ENCODE results near the gene IRAK2. TPM values are rescaled to one million over a fixed set of nuclear protein-coding genes. Genes with fewer than 3 reads are reported as not detected.
A peak's percentile ranks its signal among the peaks of the same experiment; 100 is the strongest.

Gene IRAK2
- total and polyA plus RNA-seq, 3 experiments from 2014 or later = 5.0 to 10.3 (median 5.1) TPM

GRCh38 chr3:10253731-10254130, 89.0 kb downstream of the IRAK2 start:
- Mint-ChIP-seq H3K36me3 (peaks cover 7 to 76% (median 8%) of the 10 kb centered on the region in 3 donors), H3K27me3 (no peaks in the 10 kb centered on the region), H3K27ac (peak overlapping the region in 6 of 8 donors; percentile 50 to 81 (median 72)), H3K4me3 (peak overlapping the region in 4 of 7 donors; percentile 8 to 37 (median 29)), H3K4me1 (peaks cover 67 to 89% (median 74%) of the 10 kb centered on the region in 3 donors), H3K9me3 (no peaks in the 10 kb centered on the region)
- Histone ChIP-seq H3K27me3 (ENCODE audit: insufficient read depth, low read length, poor library complexity, severe bottlenecking) (no peaks in the 10 kb centered on the region), H3K27ac (ENCODE audit: low read depth, low read length) (no peak overlapping the region), H3K4me3 (ENCODE audit: low read length) (no peak overlapping the region), H3K9me3 (ENCODE audit: low read length) (no peaks in the 10 kb centered on the region), H3K36me3 (ENCODE audit: insufficient read depth, low read length) (peaks cover 15% of the 10 kb centered on the region), H3K4me1 (ENCODE audit: insufficient read depth, low read length) (peaks cover 44% of the 10 kb centered on the region)
- POLR2A ChIA-PET = no interaction called here
- DNase-seq = no peak
- CTCF ChIA-PET = interaction anchor here (2.2 kb wide), 1 partner anchor 9 kb away, joined by 11 read pairs; no protein-coding TSS in a partner anchor

- peak overlapping the region in 7 of 8 donors; percentile 48 to 93 (median 70) for H3K27ac Mint-ChIP-seq
- Histone ChIP-seq H3K4me1 (ENCODE audit: insufficient read depth, low read length) (peaks cover 29% of the 10 kb centered on the region), H3K9me3 (ENCODE audit: low read length) (no peaks in the 10 kb centered on the region), H3K36me3 (ENCODE audit: insufficient read depth, low read length) (peaks cover 24% of the 10 kb centered on the region), H3K4me3 (ENCODE audit: low read length) (no peak overlapping the region), H3K27ac (ENCODE audit: low read depth, low read length) (no peak overlapping the region), H3K27me3 (ENCODE audit: insufficient read depth, low read length, poor library complexity, severe bottlenecking) (no peaks in the 10 kb centered on the region)
- peaks cover 7 to 78% (median 19%) of the 10 kb centered on the region in 3 donors for H3K36me3 Mint-ChIP-seq
- peaks cover 65 to 92% (median 79%) of the 10 kb centered on the region in 3 donors for H3K4me1 Mint-ChIP-seq
- H3K9me3 Mint-ChIP-seq = no peaks in the 10 kb centered on the region
- CTCF ChIA-PET = interaction anchor here (1.2 to 1.3 kb wide), 2 partner anchors 10 to 91 kb away, joined by 3 to 4 read pairs; partner anchors contain the start of gene IRAK2
- H3K27me3 Mint-ChIP-seq = no peaks in the 10 kb centered on the region
- POLR2A ChIA-PET = interaction anchor here (0.6 kb wide), 1 partner anchor 83 kb away, joined by 8 read pairs; no protein-coding TSS in a partner anchor
- no peak overlapping the region for H3K4me3 Mint-ChIP-seq
- no peak for DNase-seq
Observed at GRCh38 chr3:10255835-10256234, 91.1 kb downstream of the IRAK2 start.

GRCh38 chr3:10259036-10259435, 94.3 kb downstream of the IRAK2 start:
- no peak overlapping the region for H3K4me3 ChIP-seq (ENCODE audit: low read length)
- H3K27ac ChIP-seq (ENCODE audit: low read depth, low read length) = no peak overlapping the region
- Mint-ChIP-seq H3K36me3 (peaks cover 4 to 83% (median 26%) of the 10 kb centered on the region in 3 donors), H3K9me3 (no peaks in the 10 kb centered on the region), H3K4me1 (peaks cover 74 to 90% (median 80%) of the 10 kb centered on the region in 3 donors), H3K4me3 (no peak overlapping the region), H3K27ac (peak overlapping the region in 6 of 8 donors; percentile 45 to 89 (median 72)), H3K27me3 (no peaks in the 10 kb centered on the region)
- no peaks in the 10 kb centered on the region for H3K9me3 ChIP-seq (ENCODE audit: low read length)
- CTCF ChIA-PET = interaction anchor here (1.2 kb wide), 1 partner anchor 27 kb away, joined by 3 read pairs; no protein-coding TSS in a partner anchor
- H3K36me3 ChIP-seq (ENCODE audit: insufficient read depth, low read length) = peaks cover 26% of the 10 kb centered on the region
- POLR2A ChIA-PET = no interaction called here
- no peak for DNase-seq
- peaks cover 45% of the 10 kb centered on the region for H3K4me1 ChIP-seq (ENCODE audit: insufficient read depth, low read length)
- H3K27me3 ChIP-seq (ENCODE audit: insufficient read depth, low read length, poor library complexity, severe bottlenecking) = no peaks in the 10 kb centered on the region

- Histone ChIP-seq H3K9me3 (ENCODE audit: low read length) (no peaks in the 10 kb centered on the region), H3K4me1 (ENCODE audit: insufficient read depth, low read length) (peaks cover 45% of the 10 kb centered on the region), H3K27ac (ENCODE audit: low read depth, low read length) (no peak overlapping the region), H3K4me3 (ENCODE audit: low read length) (no peak overlapping the region), H3K36me3 (ENCODE audit: insufficient read depth, low read length) (peaks cover 26% of the 10 kb centered on the region), H3K27me3 (ENCODE audit: insufficient read depth, low read length, poor library complexity, severe bottlenecking) (no peaks in the 10 kb centered on the region)
- ChIA-PET CTCF (interaction anchor here (1.2 kb wide), 1 partner anchor 28 kb away, joined by 3 read pairs; no protein-coding TSS in a partner anchor), POLR2A (no interaction called here)
- Mint-ChIP-seq H3K27me3 (no peaks in the 10 kb centered on the region), H3K27ac (peak overlapping the region in 7 of 8 donors; percentile 52 to 95 (median 73)), H3K36me3 (peaks cover 4 to 79% (median 28%) of the 10 kb centered on the region in 3 donors), H3K4me1 (peaks cover 71 to 90% (median 80%) of the 10 kb centered on the region in 3 donors), H3K4me3 (peak overlapping the region in 1 of 7 donors; percentile 48), H3K9me3 (no peaks in the 10 kb centered on the region)
- DNase-seq = no peak
Observed at GRCh38 chr3:10259798-10260197, 95.1 kb downstream of the IRAK2 start.

GRCh38 chr3:10260211-10260701, 95.5 kb downstream of the IRAK2 start:
- H3K27ac ChIP-seq (ENCODE audit: low read depth, low read length) = no peak overlapping the region

GRCh38 chr3:10262027-10262426, 97.3 kb downstream of the IRAK2 start:
- H3K27me3 Mint-ChIP-seq = no peaks in the 10 kb centered on the region
- H3K36me3 Mint-ChIP-seq = peaks cover 0 to 73% (median 30%) of the 10 kb centered on the region in 3 donors
- DNase-seq = no peak

More at GRCh38 chr3:10260211-10260701, 95.5 kb downstream of the IRAK2 start:
- DNase-seq = no peak
- Histone ChIP-seq H3K4me1 (ENCODE audit: insufficient read depth, low read length) (peaks cover 45% of the 10 kb centered on the region), H3K36me3 (ENCODE audit: insufficient read depth, low read length) (peaks cover 26% of the 10 kb centered on the region), H3K27me3 (ENCODE audit: insufficient read depth, low read length, poor library complexity, severe bottlenecking) (no peaks in the 10 kb centered on the region), H3K9me3 (ENCODE audit: low read length) (no peaks in the 10 kb centered on the region), H3K4me3 (ENCODE audit: low read length) (no peak overlapping the region)
- no peaks in the 10 kb centered on the region for H3K27me3 Mint-ChIP-seq
- H3K4me3 Mint-ChIP-seq = peak overlapping the region in 1 of 7 donors; percentile 48
- no peaks in the 10 kb centered on the region for H3K9me3 Mint-ChIP-seq
- ChIA-PET CTCF (interaction anchor here (1.2 to 1.9 kb wide), 2 partner anchors 12 to 29 kb away, joined by 3 to 8 read pairs; partner anchors contain the start of gene TATDN2), POLR2A (no interaction called here)
- peak overlapping the region; percentile 35 to 95 (median 72) for H3K27ac Mint-ChIP-seq
- H3K4me1 Mint-ChIP-seq = peaks cover 67 to 88% (median 79%) of the 10 kb centered on the region in 3 donors
- H3K36me3 Mint-ChIP-seq = peaks cover 4 to 78% (median 28%) of the 10 kb centered on the region in 3 donors

GRCh38 chr3:10263646-10264363, 99.1 kb downstream of the IRAK2 start:
- Histone ChIP-seq H3K4me1 (ENCODE audit: insufficient read depth, low read length) (peaks cover 64% of the 10 kb centered on the region), H3K36me3 (ENCODE audit: insufficient read depth, low read length) (peaks cover 25% of the 10 kb centered on the region)
- peak overlapping the region; percentile 52 to 84 (median 68) for H3K4me3 Mint-ChIP-seq

More at GRCh38 chr3:10262027-10262426, 97.3 kb downstream of the IRAK2 start:
- Mint-ChIP-seq H3K27ac (peak overlapping the region; percentile 24 to 93 (median 68)), H3K4me1 (peaks cover 65 to 86% (median 79%) of the 10 kb centered on the region in 3 donors), H3K9me3 (no peaks in the 10 kb centered on the region), H3K4me3 (peak overlapping the region in 3 of 7 donors; percentile 11 to 25 (median 17))
- H3K4me1 ChIP-seq (ENCODE audit: insufficient read depth, low read length) = peaks cover 46% of the 10 kb centered on the region
- H3K27me3 ChIP-seq (ENCODE audit: insufficient read depth, low read length, poor library complexity, severe bottlenecking) = no peaks in the 10 kb centered on the region
- no peak overlapping the region for H3K27ac ChIP-seq (ENCODE audit: low read depth, low read length)
- no peaks in the 10 kb centered on the region for H3K9me3 ChIP-seq (ENCODE audit: low read length)
- H3K36me3 ChIP-seq (ENCODE audit: insufficient read depth, low read length) = peaks cover 26% of the 10 kb centered on the region
- ChIA-PET CTCF (interaction anchor here (1.0 to 3.3 kb wide), 9 partner anchors 8 to 329 kb away, joined by 3 to 13 read pairs (median 4); partner anchors contain the start of genes CRELD1, SEC13 and TATDN2), POLR2A (interaction anchor here (1.1 kb wide), 1 partner anchor 147 kb away, joined by 10 read pairs; no protein-coding TSS in a partner anchor)
- H3K4me3 ChIP-seq (ENCODE audit: low read length) = no peak overlapping the region

More at GRCh38 chr3:10263646-10264363, 99.1 kb downstream of the IRAK2 start:
- H3K4me1 Mint-ChIP-seq = peaks cover 73 to 91% (median 88%) of the 10 kb centered on the region in 3 donors
- Histone ChIP-seq H3K4me3 (ENCODE audit: low read length) (peak overlapping the region; percentile 56), H3K27me3 (ENCODE audit: insufficient read depth, low read length, poor library complexity, severe bottlenecking) (no peaks in the 10 kb centered on the region), H3K9me3 (ENCODE audit: low read length) (no peaks in the 10 kb centered on the region), H3K27ac (ENCODE audit: low read depth, low read length) (peak overlapping the region; percentile 45)
- peak overlapping the region; percentile 70 to 94 (median 90) for H3K27ac Mint-ChIP-seq
- peak; percentile 40 to 75 (median 54) for DNase-seq
- H3K27me3 Mint-ChIP-seq = no peaks in the 10 kb centered on the region
- peaks cover 8 to 83% (median 36%) of the 10 kb centered on the region in 3 donors for H3K36me3 Mint-ChIP-seq
- ChIA-PET CTCF (interaction anchor here (0.7 to 3.3 kb wide), 17 partner anchors 10 to 418 kb away, joined by 3 to 13 read pairs (median 4); partner anchors contain the start of genes CRELD1, SEC13, TATDN2 and VHL), POLR2A (interaction anchor here (1.2 to 1.7 kb wide), 5 partner anchors 16 to 331 kb away, joined by 3 to 9 read pairs (median 4); partner anchors contain the start of genes CRELD1 and TATDN2)
- H3K9me3 Mint-ChIP-seq = no peaks in the 10 kb centered on the region
